ENCODE data around the gene WDR54. TPM values are rescaled to one million over a fixed set of nuclear protein-coding genes. Genes with fewer than 3 reads are reported as not detected.

WDR54 gene
- polyA plus RNA-seq, 1 donor (not counting 4 experiments of a cell fraction or from before 2014, with no cell fraction given) = 35.2 TPM

- no peak overlapping the region for H3K4me2 ChIP-seq (ENCODE audit: control insufficient read depth, extremely low read depth, insufficient read depth, low read depth, low read length)
- H3K36me3 ChIP-seq (ENCODE audit: control insufficient read depth in 2 of 2, extremely low read depth in 1 of 2, insufficient read depth in 2 of 2, low read length in 2 of 2) = peaks cover 48 to 49% of the 10 kb centered on the region in 2 experiments
- H3K9me3 ChIP-seq (ENCODE audit: control insufficient read depth, low read depth, low read length) = no peaks in the 10 kb centered on the region
- no peaks in the 10 kb centered on the region for H4K20me1 ChIP-seq (ENCODE audit: control insufficient read depth, extremely low read depth, insufficient read depth, low read length)
- H3K9me1 ChIP-seq (ENCODE audit: control insufficient read depth, extremely low read depth, insufficient read depth, low read length) = peaks cover 4% of the 10 kb centered on the region
- no peak overlapping the region for H3K27ac ChIP-seq (ENCODE audit: control insufficient read depth, insufficient read depth, low read length)
- DNase-seq (ENCODE audit: low read depth, low spot score) (no peak), FAIRE-seq (peak; percentile 17)
- no peak overlapping the region for H3K4me3 ChIP-seq (ENCODE audit: control insufficient read depth in 2 of 3, extremely low read depth in 1 of 3, insufficient read depth in 2 of 3, low read depth in 1 of 3, low read length in 3 of 3)
- peaks cover 11% of the 10 kb centered on the region for H3K79me2 ChIP-seq (ENCODE audit: control insufficient read depth, insufficient read depth, low read length)
- TF ChIP-seq, protein P1, sequence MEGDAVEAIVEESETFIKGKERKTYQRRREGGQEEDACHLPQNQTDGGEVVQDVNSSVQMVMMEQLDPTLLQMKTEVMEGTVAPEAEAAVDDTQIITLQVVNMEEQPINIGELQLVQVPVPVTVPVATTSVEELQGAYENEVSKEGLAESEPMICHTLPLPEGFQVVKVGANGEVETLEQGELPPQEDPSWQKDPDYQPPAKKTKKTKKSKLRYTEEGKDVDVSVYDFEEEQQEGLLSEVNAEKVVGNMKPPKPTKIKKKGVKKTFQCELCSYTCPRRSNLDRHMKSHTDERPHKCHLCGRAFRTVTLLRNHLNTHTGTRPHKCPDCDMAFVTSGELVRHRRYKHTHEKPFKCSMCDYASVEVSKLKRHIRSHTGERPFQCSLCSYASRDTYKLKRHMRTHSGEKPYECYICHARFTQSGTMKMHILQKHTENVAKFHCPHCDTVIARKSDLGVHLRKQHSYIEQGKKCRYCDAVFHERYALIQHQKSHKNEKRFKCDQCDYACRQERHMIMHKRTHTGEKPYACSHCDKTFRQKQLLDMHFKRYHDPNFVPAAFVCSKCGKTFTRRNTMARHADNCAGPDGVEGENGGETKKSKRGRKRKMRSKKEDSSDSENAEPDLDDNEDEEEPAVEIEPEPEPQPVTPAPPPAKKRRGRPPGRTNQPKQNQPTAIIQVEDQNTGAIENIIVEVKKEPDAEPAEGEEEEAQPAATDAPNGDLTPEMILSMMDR (optimal IDR thresholded peaks at IDR 0.05 in 1 of 3, IDR thresholded peaks at IDR 0.05 in 1 of 3, conservative IDR thresholded peaks at IDR 0.05 in 1 of 3; ENCODE audit: extremely low read depth in 1 of 3, insufficient read depth in 2 of 3, low read length in 3 of 3) = no peak
- TF ChIP-seq EZH2 (IDR thresholded peaks at IDR 0.05; ENCODE audit: low read length) = no peak
- dilution Hi-C loops (cut with MboI; ENCODE audit: extremely low pct_ligation_motif_present, low sequenced_read_pairs) = no loop called here
- no peaks in the 10 kb centered on the region for H3K27me3 ChIP-seq (ENCODE audit: control insufficient read depth, extremely low read depth, insufficient read depth, low read length)
- H3K4me1 ChIP-seq (ENCODE audit: control insufficient read depth, extremely low read depth, insufficient read depth, low read length) = peaks cover 10% of the 10 kb centered on the region
- H3K9ac ChIP-seq (ENCODE audit: control insufficient read depth, extremely low read depth, insufficient read depth, low read length) = no peak overlapping the region
- no peak overlapping the region for H2AFZ ChIP-seq (ENCODE audit: control insufficient read depth, low read length)
These were observed 48.3 kb upstream of the WDR54 start for GRCh38 chr2:74373221-74373676.

GRCh38 chr2:74373985-74374384, 47.5 kb upstream of the WDR54 start:
- Histone ChIP-seq H2AFZ (ENCODE audit: control insufficient read depth, low read length) (no peak overlapping the region), H3K9ac (ENCODE audit: control insufficient read depth, extremely low read depth, insufficient read depth, low read length) (no peak overlapping the region), H3K27me3 (ENCODE audit: control insufficient read depth, extremely low read depth, insufficient read depth, low read length) (no peaks in the 10 kb centered on the region), H3K79me2 (ENCODE audit: control insufficient read depth, insufficient read depth, low read length) (peaks cover 18% of the 10 kb centered on the region), H3K4me1 (ENCODE audit: control insufficient read depth, extremely low read depth, insufficient read depth, low read length) (peaks cover 16% of the 10 kb centered on the region), H3K9me3 (ENCODE audit: control insufficient read depth, low read depth, low read length) (no peaks in the 10 kb centered on the region), H3K4me3 (ENCODE audit: control insufficient read depth in 2 of 3, extremely low read depth in 1 of 3, insufficient read depth in 2 of 3, low read depth in 1 of 3, low read length in 3 of 3) (no peak overlapping the region), H3K4me2 (ENCODE audit: control insufficient read depth, extremely low read depth, insufficient read depth, low read depth, low read length) (no peak overlapping the region), H3K36me3 (ENCODE audit: control insufficient read depth in 2 of 2, extremely low read depth in 1 of 2, insufficient read depth in 2 of 2, low read length in 2 of 2) (peaks cover 41 to 44% of the 10 kb centered on the region in 2 experiments), H4K20me1 (ENCODE audit: control insufficient read depth, extremely low read depth, insufficient read depth, low read length) (peaks cover 4% of the 10 kb centered on the region), H3K9me1 (ENCODE audit: control insufficient read depth, extremely low read depth, insufficient read depth, low read length) (peaks cover 4% of the 10 kb centered on the region), H3K27ac (ENCODE audit: control insufficient read depth, insufficient read depth, low read length) (no peak overlapping the region)
- DNase-seq (ENCODE audit: low read depth, low spot score) (no peak), FAIRE-seq (no peak)
- TF ChIP-seq EZH2 (IDR thresholded peaks at IDR 0.05; ENCODE audit: low read length) = no peak
- TF ChIP-seq, protein P1 (optimal IDR thresholded peaks at IDR 0.05 in 1 of 3, IDR thresholded peaks at IDR 0.05 in 1 of 3, conservative IDR thresholded peaks at IDR 0.05 in 1 of 3; ENCODE audit: extremely low read depth in 1 of 3, insufficient read depth in 2 of 3, low read length in 3 of 3) = no peak
- dilution Hi-C loops (cut with MboI; ENCODE audit: extremely low pct_ligation_motif_present, low sequenced_read_pairs) = no loop called here
